Retinal pigment epithelial cell (primary cell): ENCODE results near the gene HMCN1.

Source experiments
- DNase-seq: peaks from one replicate; pipeline ENCODE4 v3.0.0-alpha.2; 2010; ENCODE audit warnings: low read depth
- H3K4me3 ChIP-seq: 2 replicates; pipeline ENCODE4 v1.5.1; 2011; ENCODE audit warnings: mild to moderate bottlenecking, low read length, control low read depth, moderate library complexity
- CTCF ChIP-seq: conservative IDR thresholded peaks from 2 replicates; pipeline ENCODE4 v1.5.1; 2011; ENCODE audit warnings: low read depth, low read length, control low read depth, inconsistent platforms

HMCN1 gene

GRCh38 chr1:186194107-186194756, 460.0 kb downstream of the HMCN1 start:
- no peak overlapping the region for H3K4me3 ChIP-seq
- TF ChIP-seq CTCF, result no peak
- DNase-seq, result no peak

GRCh38 chr1:186195377-186195931, 461.3 kb downstream of the HMCN1 start:
- DNase-seq, result no peak
- no peak overlapping the region for H3K4me3 ChIP-seq
- no peak for TF ChIP-seq CTCF

DNA sequence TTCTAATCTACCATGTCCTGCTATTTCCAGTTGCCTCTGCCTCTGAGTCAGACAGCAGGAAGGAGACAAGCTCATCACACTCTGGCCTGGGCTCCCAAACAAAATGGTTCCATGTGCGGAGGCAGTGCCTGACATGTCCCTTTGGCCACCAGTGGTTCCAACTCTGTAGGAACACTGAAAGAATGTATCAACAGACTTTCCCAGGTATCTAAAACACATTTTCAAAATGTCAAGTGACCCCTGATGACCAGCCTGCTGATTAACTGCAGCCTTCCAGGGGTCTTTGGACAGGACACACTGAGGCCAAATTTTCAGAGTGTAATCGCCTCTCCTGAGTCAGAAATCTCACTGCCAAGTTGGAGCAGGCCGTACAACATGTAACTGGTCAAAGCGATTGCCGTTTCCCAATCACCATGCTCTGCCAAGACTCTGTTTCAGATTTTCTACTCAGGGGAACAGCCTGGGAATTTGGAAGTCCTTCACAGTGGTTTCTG, 468.1 kb downstream of the HMCN1 start:
- DNase-seq, result no peak
- no peak for TF ChIP-seq CTCF
- no peak overlapping the region for H3K4me3 ChIP-seq

GRCh38 chr1:186202776-186203175, 468.6 kb downstream of the HMCN1 start:
- no peak for DNase-seq
- TF ChIP-seq CTCF, result no peak

DNA sequence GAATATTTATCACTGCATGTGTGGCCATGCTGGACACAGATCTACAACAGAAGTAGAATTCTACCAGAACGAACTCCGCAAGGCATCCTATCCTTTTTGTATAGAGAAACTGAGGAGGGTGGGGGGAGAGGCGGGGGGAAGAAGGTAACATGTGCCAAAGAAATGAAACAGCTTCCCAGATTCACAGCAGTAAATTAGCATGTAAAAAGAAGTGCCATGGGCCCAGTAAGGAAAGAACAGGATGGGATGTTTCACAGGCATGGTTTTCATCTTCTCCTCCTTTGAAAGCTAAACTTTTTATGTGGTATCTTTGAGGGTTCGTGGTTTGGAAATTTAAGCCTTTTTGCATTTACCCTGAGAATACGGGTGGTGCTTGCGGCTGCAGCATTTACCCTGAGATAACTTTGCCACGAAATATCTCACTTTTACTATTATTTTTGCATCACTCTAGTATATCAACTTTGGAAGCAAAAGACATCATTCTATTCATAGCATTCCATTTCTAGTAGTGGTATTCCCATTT, 471.9 kb downstream of the HMCN1 start:
- H3K4me3 ChIP-seq, result no peak overlapping the region
- TF ChIP-seq CTCF, result no peak
- DNase-seq, result no peak

More at GRCh38 chr1:186202776-186203175, 468.6 kb downstream of the HMCN1 start:
- H3K4me3 ChIP-seq, result no peak overlapping the region

DNA sequence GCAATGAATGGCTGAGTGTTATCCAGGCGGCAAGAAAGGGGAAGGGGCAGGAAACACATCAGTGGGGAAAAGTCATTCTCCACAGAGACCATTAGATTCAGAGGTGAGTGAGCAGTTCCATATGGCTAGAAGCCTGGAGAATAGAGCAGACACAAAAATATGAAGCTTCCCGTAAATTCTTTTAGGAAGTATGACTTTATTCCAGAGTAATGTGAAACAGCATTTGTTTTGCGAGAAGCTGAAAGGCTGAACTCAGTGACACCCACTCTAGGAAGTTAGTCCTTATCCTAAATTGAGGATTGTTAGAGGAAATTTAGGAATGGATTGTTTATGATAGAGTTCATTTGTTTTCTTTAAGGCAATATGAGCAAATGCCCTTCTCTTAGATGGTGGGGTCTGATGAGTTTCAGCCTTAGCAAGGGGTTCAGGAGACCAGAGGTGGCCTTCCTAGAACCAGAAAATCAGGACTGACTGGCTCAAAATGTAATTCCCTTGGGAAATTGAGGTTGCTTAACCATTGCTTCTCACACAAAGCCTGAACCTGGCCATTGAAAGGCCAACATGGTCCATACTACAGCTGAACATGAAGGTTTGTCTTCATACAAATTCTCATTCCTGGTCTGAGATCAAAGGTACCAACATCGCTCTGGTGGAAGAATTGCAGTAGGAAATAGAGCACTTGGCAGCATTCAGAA, 473.3 kb downstream of the HMCN1 start:
- TF ChIP-seq CTCF, result no peak
- no peak overlapping the region for H3K4me3 ChIP-seq
- no peak for DNase-seq
